HL-60 (cell line): ENCODE measurements around the gene SNCA.

Source experiments
- CTCF ChIP-seq: IDR thresholded peaks from one replicate; pipeline ENCODE4 v1.5.1; 2011; ENCODE audit warnings: low read length, control low read depth, inconsistent platforms; ENCODE audit not compliant: insufficient read depth
- POLR2AphosphoS5 ChIP-seq: IDR thresholded peaks from 2 replicates; pipeline ENCODE4 v1.6.1; 2012; ENCODE audit warnings: low read depth
- REST ChIP-seq: IDR thresholded peaks from 2 replicates; pipeline ENCODE4 v1.6.1; 2012; ENCODE audit warnings: low read depth; ENCODE audit not compliant: insufficient replicate concordance
- SPI1 ChIP-seq: IDR thresholded peaks from 2 replicates; pipeline ENCODE4 v1.6.1; 2012; ENCODE audit warnings: low read depth, mild to moderate bottlenecking, borderline replicate concordance

- no peak for TF ChIP-seq CTCF
- no peak for TF ChIP-seq POLR2AphosphoS5
- no peak for TF ChIP-seq REST
- TF ChIP-seq SPI1, result no peak
Observed at GRCh38 chr4:89745708-89746107, 91.3 kb downstream of the SNCA start.
